ENCODE measurements around the gene RNF151.

RNF151 gene

DNA sequence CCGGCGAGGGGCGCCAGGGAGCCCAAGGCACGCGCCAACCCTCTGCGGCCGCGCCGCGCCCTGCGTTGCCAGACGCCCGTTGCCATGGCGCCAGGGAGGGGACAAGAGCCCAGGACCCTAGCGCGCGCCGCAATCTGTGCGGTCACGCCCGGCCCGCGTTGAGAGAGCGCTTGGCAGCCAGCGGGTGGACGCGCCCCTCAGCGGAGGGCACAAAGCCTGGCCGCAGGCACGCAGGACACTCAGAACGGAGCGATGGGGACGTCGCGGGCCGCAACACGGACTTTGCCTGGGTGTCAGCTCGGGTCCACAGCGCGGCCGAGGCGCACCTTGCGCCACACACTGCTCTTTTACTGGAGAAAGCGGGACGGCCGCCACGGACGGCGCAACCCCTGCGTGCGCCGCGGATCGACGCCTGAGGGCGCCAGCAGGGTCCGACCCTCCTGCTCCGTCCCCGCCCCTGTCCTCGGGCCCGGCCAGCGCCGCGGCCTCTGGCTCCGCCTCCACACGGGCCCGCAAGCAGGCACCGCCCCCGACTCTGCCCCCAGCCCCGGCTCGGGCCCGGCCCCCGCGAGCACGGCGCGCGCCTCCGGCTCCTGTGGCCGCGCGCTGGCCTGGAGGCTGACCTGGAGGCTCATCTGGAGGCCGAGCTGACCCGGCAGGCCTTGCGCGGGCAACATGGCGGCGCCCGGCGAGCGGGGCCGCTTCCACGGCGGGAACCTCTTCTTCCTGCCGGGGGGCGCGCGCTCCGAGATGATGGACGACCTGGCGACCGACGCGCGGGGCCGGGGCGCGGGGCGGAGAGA, 17.1 kb downstream of the RNF151 start, which contains the start of gene GFER:
Gene GFER (plus strand): TSS at position 650 of the 803 bp plus-strand sequence. CDS start 26 bp downstream, at position 676.
- peak within 1 kb of the TSS; percentile 90 for H3K27ac ChIP-seq

DNA sequence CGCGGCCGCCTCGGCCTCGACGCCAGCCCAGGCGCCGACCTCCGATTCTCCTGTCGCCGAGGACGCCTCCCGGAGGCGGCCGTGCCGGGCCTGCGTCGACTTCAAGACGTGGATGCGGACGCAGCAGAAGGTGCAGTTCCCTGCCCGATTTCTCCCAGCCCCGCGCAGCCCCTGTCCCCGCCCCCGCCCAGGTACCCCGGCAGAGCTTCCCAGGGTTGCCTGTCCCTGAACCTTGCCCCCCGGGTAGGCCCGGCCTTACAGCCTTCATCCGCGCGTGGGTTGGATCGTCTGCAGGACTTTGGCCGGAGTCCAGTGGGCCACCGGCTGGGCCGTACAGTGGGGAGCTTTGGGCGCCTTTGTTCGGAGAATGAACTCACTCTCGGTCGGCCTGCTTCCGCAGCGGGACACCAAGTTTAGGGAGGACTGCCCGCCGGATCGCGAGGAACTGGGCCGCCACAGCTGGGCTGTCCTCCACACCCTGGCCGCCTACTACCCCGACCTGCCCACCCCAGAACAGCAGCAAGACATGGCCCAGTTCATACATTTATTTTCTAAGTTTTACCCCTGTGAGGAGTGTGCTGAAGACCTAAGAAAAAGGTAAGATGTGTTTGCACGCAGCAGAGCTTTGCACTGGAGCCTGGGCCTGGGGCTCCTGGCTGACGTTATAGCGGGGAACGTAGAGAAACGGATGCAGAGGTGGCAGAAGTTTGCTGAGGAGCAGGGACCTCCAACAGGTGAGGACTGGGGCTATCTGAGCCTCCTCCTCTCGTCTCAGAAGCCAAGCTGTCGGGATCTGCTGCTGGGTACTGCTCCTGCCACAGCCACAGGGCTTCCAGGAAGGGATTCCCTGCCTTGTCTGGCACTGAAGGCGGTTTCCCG, 17.9 kb downstream of the RNF151 start:
- TF ChIP-seq, protein P1, sequence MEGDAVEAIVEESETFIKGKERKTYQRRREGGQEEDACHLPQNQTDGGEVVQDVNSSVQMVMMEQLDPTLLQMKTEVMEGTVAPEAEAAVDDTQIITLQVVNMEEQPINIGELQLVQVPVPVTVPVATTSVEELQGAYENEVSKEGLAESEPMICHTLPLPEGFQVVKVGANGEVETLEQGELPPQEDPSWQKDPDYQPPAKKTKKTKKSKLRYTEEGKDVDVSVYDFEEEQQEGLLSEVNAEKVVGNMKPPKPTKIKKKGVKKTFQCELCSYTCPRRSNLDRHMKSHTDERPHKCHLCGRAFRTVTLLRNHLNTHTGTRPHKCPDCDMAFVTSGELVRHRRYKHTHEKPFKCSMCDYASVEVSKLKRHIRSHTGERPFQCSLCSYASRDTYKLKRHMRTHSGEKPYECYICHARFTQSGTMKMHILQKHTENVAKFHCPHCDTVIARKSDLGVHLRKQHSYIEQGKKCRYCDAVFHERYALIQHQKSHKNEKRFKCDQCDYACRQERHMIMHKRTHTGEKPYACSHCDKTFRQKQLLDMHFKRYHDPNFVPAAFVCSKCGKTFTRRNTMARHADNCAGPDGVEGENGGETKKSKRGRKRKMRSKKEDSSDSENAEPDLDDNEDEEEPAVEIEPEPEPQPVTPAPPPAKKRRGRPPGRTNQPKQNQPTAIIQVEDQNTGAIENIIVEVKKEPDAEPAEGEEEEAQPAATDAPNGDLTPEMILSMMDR (conservative IDR thresholded peaks at IDR 0.05): no peak
- TF ChIP-seq ZFX (IDR thresholded peaks at IDR 0.05): peak; percentile 96
- peak overlapping the region; percentile 90 for H3K27ac ChIP-seq

More for the DNA sequence above, 17.1 kb downstream of the RNF151 start, which contains the start of gene GFER:
- TF ChIP-seq, protein P1 (conservative IDR thresholded peaks at IDR 0.05): peak; percentile 73
- no peak for TF ChIP-seq ZFX (IDR thresholded peaks at IDR 0.05)

DNA sequence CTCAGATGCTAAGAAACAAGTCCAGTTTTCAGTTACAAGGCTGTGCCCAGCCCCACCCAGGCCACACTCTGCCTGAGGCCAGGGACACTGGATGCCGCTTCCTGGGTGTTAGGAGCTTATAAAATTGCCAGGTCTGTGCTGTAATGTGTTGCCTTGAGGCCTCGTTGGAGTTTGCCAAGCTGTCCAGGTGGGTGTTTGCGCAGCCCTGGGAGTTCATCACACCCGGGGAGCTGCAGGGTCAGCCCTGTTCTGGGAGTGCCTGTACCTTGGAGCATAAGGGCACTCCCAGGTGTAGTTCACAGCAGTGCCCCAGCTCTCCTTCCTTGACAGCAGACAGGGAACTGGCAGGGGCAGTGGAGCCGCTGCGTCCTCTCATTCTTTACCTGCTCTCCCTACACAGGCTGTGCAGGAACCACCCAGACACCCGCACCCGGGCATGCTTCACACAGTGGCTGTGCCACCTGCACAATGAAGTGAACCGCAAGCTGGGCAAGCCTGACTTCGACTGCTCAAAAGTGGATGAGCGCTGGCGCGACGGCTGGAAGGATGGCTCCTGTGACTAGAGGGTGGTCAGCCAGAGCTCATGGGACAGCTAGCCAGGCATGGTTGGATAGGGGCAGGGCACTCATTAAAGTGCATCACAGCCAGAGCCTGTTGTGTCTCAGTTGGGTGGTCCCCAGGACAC, 19.0 kb downstream of the RNF151 start:
- TF ChIP-seq, protein P1 (conservative IDR thresholded peaks at IDR 0.05): no peak
- no peak for TF ChIP-seq ZFX (IDR thresholded peaks at IDR 0.05)
- peak overlapping the region; percentile 90 for H3K27ac ChIP-seq

DNA sequence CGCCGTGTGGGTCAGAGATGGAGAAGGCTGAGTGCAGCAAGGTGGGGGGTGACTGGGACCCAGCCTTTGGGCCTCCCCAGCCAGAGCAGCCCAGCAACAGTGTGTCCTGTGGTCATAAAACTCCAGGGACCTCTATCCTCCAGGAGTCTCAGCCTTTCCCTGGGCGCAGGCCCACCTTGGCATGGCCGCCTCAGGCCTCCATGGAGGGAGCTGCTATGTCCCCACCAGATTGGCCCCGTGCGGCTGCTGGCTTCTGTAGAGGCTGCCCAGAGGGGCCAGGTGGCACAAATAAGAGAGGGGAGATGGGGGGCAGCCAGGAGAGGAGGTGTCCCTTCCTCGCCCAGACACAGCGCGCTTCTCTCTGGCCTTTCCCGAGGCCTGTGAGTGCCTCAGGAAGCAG, 20.5 kb downstream of the RNF151 start:
- H3K27ac ChIP-seq: no peak overlapping the region
- TF ChIP-seq, protein P1 (conservative IDR thresholded peaks at IDR 0.05): no peak
- no peak for TF ChIP-seq ZFX (IDR thresholded peaks at IDR 0.05)

DNA sequence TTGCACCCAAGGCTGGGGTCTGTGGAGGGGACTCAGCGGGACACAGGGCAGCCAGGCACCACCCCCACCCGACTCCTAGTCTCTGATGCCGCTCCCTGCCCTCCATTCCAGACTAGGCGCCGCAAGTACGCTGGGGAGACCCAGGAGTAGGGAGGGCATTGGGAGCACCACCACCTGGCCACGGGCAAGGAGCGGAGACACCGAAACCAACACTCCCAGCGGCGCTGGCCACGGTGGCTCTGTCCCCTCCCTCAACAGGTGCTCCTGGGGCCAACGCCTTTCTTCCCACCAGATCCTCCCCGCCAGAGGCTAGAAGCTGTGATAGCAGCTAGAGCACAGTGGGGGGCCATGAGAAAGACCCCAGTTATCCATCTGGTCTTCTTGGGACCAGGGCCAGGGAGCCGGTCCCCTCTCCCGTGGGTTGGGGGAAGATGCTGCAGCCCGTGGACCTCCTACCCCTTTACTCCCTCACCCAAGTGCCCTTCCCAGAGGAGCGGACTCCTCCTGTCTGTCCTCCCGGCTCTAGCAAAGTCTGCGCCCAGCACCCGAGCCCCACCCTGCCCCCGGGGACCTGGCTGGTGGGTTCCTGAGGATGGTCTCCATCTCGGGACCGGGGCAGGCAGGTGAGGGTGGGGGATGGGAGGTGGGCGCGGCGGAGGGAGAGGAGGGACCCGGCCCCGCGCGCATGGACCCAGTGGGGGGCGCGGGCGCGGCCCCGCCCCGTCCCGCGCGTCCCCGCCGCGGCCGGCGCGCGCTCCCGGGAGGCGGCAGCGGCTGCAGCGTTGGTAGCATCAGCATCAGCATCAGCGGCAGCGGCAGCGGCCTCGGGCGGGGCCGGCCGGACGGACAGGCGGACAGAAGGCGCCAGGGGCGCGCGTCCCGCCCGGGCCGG, 22.8 kb downstream of the RNF151 start, which contains the start of gene SYNGR3:
Gene SYNGR3 (plus strand): TSS at position 762 of the 892 bp plus-strand sequence. CDS start 133 bp downstream, outside the sequence.
- no peak for TF ChIP-seq ZFX (IDR thresholded peaks at IDR 0.05)
- TF ChIP-seq, protein P1 (conservative IDR thresholded peaks at IDR 0.05): no peak
- H3K27ac ChIP-seq: peak within 1 kb of the TSS; percentile 11; the same call in 1 of the 2 replicates

DNA sequence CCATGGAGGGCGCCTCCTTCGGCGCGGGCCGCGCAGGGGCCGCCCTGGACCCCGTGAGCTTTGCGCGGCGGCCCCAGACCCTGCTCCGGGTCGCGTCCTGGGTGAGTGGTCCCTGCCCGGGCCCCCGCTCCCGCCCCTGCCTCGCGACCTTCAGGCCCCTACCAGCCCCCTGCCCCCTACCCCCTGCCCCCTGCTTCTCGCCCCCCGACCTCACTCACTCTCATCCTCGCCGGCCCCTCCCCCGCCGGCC, 23.4 kb downstream of the RNF151 start:
- no peak overlapping the region for H3K27ac ChIP-seq
- TF ChIP-seq, protein P1 (conservative IDR thresholded peaks at IDR 0.05): no peak
- TF ChIP-seq ZFX (IDR thresholded peaks at IDR 0.05): no peak
